Mammary epithelial cell (primary cell): ENCODE data around the gene CD200R1L.

ENCODE experiments used
- EZH2 ChIP-seq: IDR thresholded peaks from 2 replicates; pipeline ENCODE4 v1.6.1; 2012; ENCODE audit warnings: low read length, inconsistent platforms, borderline replicate concordance
- TF ChIP-seq, protein P1 (sequence below), 2 donors: IDR thresholded peaks in 1 of 2; conservative IDR thresholded peaks in 1 of 2; 2 replicates each; pipeline ENCODE4 v1.5.1; 2011 to 2012; ENCODE audit warnings: inconsistent platforms in 2 of 2, low read length in 2 of 2, mild to moderate bottlenecking in 2 of 2, control low read depth in 1 of 2, low read depth in 1 of 2; ENCODE audit not compliant: insufficient read depth in 1 of 2; ENCODE audit errors: extremely low read depth in 1 of 2

DNA sequence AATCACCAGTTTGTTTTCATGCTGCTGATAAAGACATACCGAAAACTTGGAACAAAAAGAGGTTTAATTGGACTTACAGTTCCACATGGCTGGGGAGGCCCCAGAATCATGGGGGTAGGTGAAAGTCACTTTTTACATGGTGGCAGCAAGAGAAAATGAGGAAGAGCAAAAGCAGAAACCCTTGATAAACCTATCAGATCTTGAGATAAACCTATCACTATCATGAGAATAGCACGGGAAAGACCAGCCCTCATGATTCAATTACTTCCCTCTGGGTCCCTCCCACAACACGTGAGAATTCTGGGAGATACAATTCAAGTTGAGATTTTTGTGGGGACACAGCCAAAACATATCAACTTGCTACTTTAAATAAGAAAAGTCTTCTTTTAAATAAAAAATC, 28.9 kb downstream of the CD200R1L start:
- TF ChIP-seq, protein P1, sequence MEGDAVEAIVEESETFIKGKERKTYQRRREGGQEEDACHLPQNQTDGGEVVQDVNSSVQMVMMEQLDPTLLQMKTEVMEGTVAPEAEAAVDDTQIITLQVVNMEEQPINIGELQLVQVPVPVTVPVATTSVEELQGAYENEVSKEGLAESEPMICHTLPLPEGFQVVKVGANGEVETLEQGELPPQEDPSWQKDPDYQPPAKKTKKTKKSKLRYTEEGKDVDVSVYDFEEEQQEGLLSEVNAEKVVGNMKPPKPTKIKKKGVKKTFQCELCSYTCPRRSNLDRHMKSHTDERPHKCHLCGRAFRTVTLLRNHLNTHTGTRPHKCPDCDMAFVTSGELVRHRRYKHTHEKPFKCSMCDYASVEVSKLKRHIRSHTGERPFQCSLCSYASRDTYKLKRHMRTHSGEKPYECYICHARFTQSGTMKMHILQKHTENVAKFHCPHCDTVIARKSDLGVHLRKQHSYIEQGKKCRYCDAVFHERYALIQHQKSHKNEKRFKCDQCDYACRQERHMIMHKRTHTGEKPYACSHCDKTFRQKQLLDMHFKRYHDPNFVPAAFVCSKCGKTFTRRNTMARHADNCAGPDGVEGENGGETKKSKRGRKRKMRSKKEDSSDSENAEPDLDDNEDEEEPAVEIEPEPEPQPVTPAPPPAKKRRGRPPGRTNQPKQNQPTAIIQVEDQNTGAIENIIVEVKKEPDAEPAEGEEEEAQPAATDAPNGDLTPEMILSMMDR (conservative IDR thresholded peaks at IDR 0.05 in 1 of 2, IDR thresholded peaks at IDR 0.05 in 1 of 2; ENCODE audit: extremely low read depth in 1 of 2, insufficient read depth in 1 of 2, low read depth in 1 of 2, low read length in 2 of 2): no peak
- no peak for TF ChIP-seq EZH2
